ENCODE data around the gene GPR108.
"Not testable (repeated sequence)": the region's sequence is repeated elsewhere in the genome, so short reads cannot be mapped to it uniquely, and the experiment has no call there.

Gene GPR108

GRCh38 chr19:6760606-6761005 lies 23.2 kb upstream of the GPR108 start:
- DNase-seq = no peak

GRCh38 chr19:6754653-6755463 lies 17.5 kb upstream of the GPR108 start:
- no peak for DNase-seq

- DNase-seq = no peak
Measured at GRCh38 chr19:6754136-6754535, 16.8 kb upstream of the GPR108 start.

- no peak for DNase-seq
Measured at GRCh38 chr19:6753178-6754031, 16.0 kb upstream of the GPR108 start.

- DNase-seq = no peak
Measured at GRCh38 chr19:6752256-6753177, 15.1 kb upstream of the GPR108 start.

- DNase-seq = no peak
Measured at GRCh38 chr19:6751189-6751588, 13.8 kb upstream of the GPR108 start.

GRCh38 chr19:6750062-6750461 lies 12.7 kb upstream of the GPR108 start:
- no peak for DNase-seq

- not testable (repeated sequence) for DNase-seq
Measured at GRCh38 chr19:6748543-6748942, 11.2 kb upstream of the GPR108 start.

GRCh38 chr19:6745965-6746364 lies 8.6 kb upstream of the GPR108 start:
- DNase-seq = no peak

- DNase-seq = peak; percentile 6
Measured at GRCh38 chr19:6744381-6745301, 7.3 kb upstream of the GPR108 start.

- DNase-seq = no peak
Measured at GRCh38 chr19:6743714-6744380, 6.5 kb upstream of the GPR108 start.

GRCh38 chr19:6743066-6743465 lies 5.7 kb upstream of the GPR108 start:
- DNase-seq = no peak

- DNase-seq = no peak
Measured at GRCh38 chr19:6740589-6741343, 3.4 kb upstream of the GPR108 start.

- DNase-seq = no peak
Measured at GRCh38 chr19:6739883-6740588, 2.7 kb upstream of the GPR108 start.

GRCh38 chr19:6739390-6739882 lies 2.1 kb upstream of the GPR108 start, which contains the start of gene TRIP10:
TSS of gene TRIP10 (plus strand) at chr19:6739680. CDS start at chr19:6739762, 82 bp downstream.
- DNase-seq = peak; percentile 66

- DNase-seq = peak; percentile 77
Measured at GRCh38 chr19:6738787-6739389, 1.5 kb upstream of the GPR108 start.

GRCh38 chr19:6737873-6738786 lies 750 bp upstream of the GPR108 start:
- peak; percentile 77 for DNase-seq

GRCh38 chr19:6736917-6737283 lies 480 bp downstream of the GPR108 start:
- no peak for DNase-seq

Data from NCI-H2171 (cell line).